Upper lobe of left lung (tissue), 6 donors: Measurements from ENCODE around the gene FBXL7. TPM values are rescaled to one million over a fixed set of nuclear protein-coding genes. Genes with fewer than 3 reads are reported as not detected.
A peak's percentile ranks its signal among the peaks of the same experiment; 100 is the strongest.

ENCODE experiments used
- ATAC-seq, 2 donors: fragments of 200-7000 bp; cut with Tn5 transposase; one replicate each; pipeline ENCODE4 v1.9.1; 2022; ENCODE audit warnings: mild to moderate bottlenecking in 2 of 2, moderate library complexity in 2 of 2; ENCODE audit not compliant: low FRiP score in 2 of 2
- DNase-seq, 2 donors: peaks; one replicate each; pipeline ENCODE4 v3.0.0-alpha.2; 2019 to 2020
- H3K27ac ChIP-seq, 4 donors: fragments of 200-600 bp; sonication (generic); one replicate each; pipeline ENCODE4 v1.5.1; 2016 to 2019
- H3K27me3 ChIP-seq, 4 donors: fragments of 200-600 bp; sonication (generic); one replicate each; pipeline ENCODE4 v1.5.1; 2017 to 2019
- H3K36me3 ChIP-seq, 4 donors: fragments of 200-600 bp; sonication (generic); one replicate each; pipeline ENCODE4 v1.5.1; 2016 to 2019
- H3K4me1 ChIP-seq, 4 donors: fragments of 200-600 bp; sonication (generic); one replicate each; pipeline ENCODE4 v1.5.1; 2018 to 2019
- H3K4me3 ChIP-seq, 4 donors: fragments of 200-600 bp; sonication (generic); one replicate each; pipeline ENCODE4 v1.5.1; 2017 to 2019; ENCODE audit warnings: mild to moderate bottlenecking in 2 of 4, moderate library complexity in 1 of 4
- H3K9me3 ChIP-seq, 4 donors: fragments of 200-600 bp; sonication (generic); one replicate each; pipeline ENCODE4 v1.5.1; 2018 to 2019
- CTCF ChIP-seq, 6 experiments: fragments of 450-650 bp in 4 of 6; fragments of 200-600 bp in 2 of 6; sonication (generic) in 2 of 6; IDR thresholded peaks; one replicate each; pipeline ENCODE4 v1.5.1; 2016 to 2019; ENCODE audit warnings: antibody characterized with exemption in 6 of 6
- EP300 ChIP-seq, 4 donors: sonication (generic); formaldehyde crosslinking; IDR thresholded peaks; one replicate each; pipeline ENCODE4 v1.5.1; 2017; ENCODE audit warnings: antibody characterized with exemption in 4 of 4, control low read depth in 2 of 4
- POLR2A ChIP-seq, 4 donors: fragments of 450-650 bp; IDR thresholded peaks; one replicate each; pipeline ENCODE4 v1.5.1; 2016 to 2017; ENCODE audit warnings: antibody characterized with exemption in 4 of 4, mild to moderate bottlenecking in 2 of 4
- POLR2AphosphoS5 ChIP-seq, 2 donors: sonication (generic); formaldehyde crosslinking; IDR thresholded peaks; one replicate each; pipeline ENCODE4 v1.5.1; 2017; ENCODE audit warnings: antibody characterized with exemption in 2 of 2
- WGBS, 2 donors: methylation state at CpG; one replicate each; pipeline ENCODE4 v1.1.5; 2017 to 2018; 5-methylcytosine and 5-hydroxymethylcytosine counted together
- total RNA-seq, 6 donors: library from RNA; depleted of rRNA in 4 of 6; stranded (reverse); fragments of >200 nt in 4 of 6; gene quantifications; one replicate each; pipeline versions ENCODE4 v1.1.0 to v1.2.1, GENCODE V29; 2016 to 2021
- donor health status: DM: no; HTN: no; CAD: no; lungs with moderate emphysema.
- donor health status: DM: no; HTN: yes; CAD: no; lungs with severe emphysema.

Gene FBXL7
- total RNA-seq, 6 donors from 2014 or later: 4.9 to 13.6 (median 6.9) TPM

- no peak for TF ChIP-seq POLR2A (IDR thresholded peaks at IDR 0.05)
- TF ChIP-seq POLR2AphosphoS5 (IDR thresholded peaks at IDR 0.05): no peak
- no peak for TF ChIP-seq CTCF (IDR thresholded peaks at IDR 0.05)
- no peak overlapping the region for H3K27ac ChIP-seq
- no peaks in the 10 kb centered on the region for H3K27me3 ChIP-seq
- no peaks in the 10 kb centered on the region for H3K36me3 ChIP-seq
- 44 to 61% methylated on average over 3 of the region's 3 CpGs for WGBS, 2 donors
- DNase-seq (no peak), ATAC-seq (no peak)
- H3K4me3 ChIP-seq: no peak overlapping the region
- H3K4me1 ChIP-seq: peaks cover 0 to 7% (median 0%) of the 10 kb centered on the region in 4 donors
- H3K9me3 ChIP-seq: no peaks in the 10 kb centered on the region
Measured at GRCh38 chr5:15496886-15497285, 3.1 kb upstream of the FBXL7 start.

- Histone ChIP-seq H3K4me1 (peaks cover 0 to 15% (median 3%) of the 10 kb centered on the region in 4 donors), H3K36me3 (no peaks in the 10 kb centered on the region), H3K27me3 (no peaks in the 10 kb centered on the region), H3K9me3 (no peaks in the 10 kb centered on the region), H3K4me3 (peak overlapping the region; percentile 67 to 74 (median 72)), H3K27ac (peak overlapping the region; percentile 79 to 89 (median 88))
- no peak for TF ChIP-seq POLR2A (IDR thresholded peaks at IDR 0.05)
- no peak for TF ChIP-seq EP300 (IDR thresholded peaks at IDR 0.05)
- peak in 1 of 6 experiments; percentile 10 for TF ChIP-seq CTCF (IDR thresholded peaks at IDR 0.05)
- peak in 1 of 2 donors; percentile 28 for TF ChIP-seq POLR2AphosphoS5 (IDR thresholded peaks at IDR 0.05)
- ATAC-seq (peak; percentile 66 to 78), DNase-seq (no peak)
- WGBS, 2 donors: 0% methylated on average over 18 of the region's 61 CpGs; no CpG with 5 or more reads in 1 of the 2 donors
Measured at GRCh38 chr5:15500325-15501001, 483 bp downstream of the FBXL7 start.

- peak; percentile 62 to 84 for ATAC-seq
- Histone ChIP-seq H3K4me1 (peaks cover 0 to 15% (median 3%) of the 10 kb centered on the region in 4 donors), H3K27me3 (no peaks in the 10 kb centered on the region), H3K27ac (peak overlapping the region; percentile 79 to 89 (median 88)), H3K36me3 (no peaks in the 10 kb centered on the region), H3K4me3 (peak overlapping the region; percentile 67 to 74 (median 72)), H3K9me3 (no peaks in the 10 kb centered on the region)
- TF ChIP-seq EP300 (IDR thresholded peaks at IDR 0.05) (no peak), POLR2A (IDR thresholded peaks at IDR 0.05) (no peak), POLR2AphosphoS5 (IDR thresholded peaks at IDR 0.05) (no peak), CTCF (IDR thresholded peaks at IDR 0.05) (no peak)
- DNase-seq: peak in 1 of 2 donors; percentile 36
- WGBS, 2 donors: 1 to 5% methylated on average over 12 to 15 of the region's 15 CpGs
Measured at GRCh38 chr5:15501091-15501791, 1.3 kb downstream of the FBXL7 start.

GRCh38 chr5:15502208-15502607 lies 2.2 kb downstream of the FBXL7 start:
- TF ChIP-seq CTCF (IDR thresholded peaks at IDR 0.05): no peak
- TF ChIP-seq POLR2A (IDR thresholded peaks at IDR 0.05): no peak
- no peak for TF ChIP-seq POLR2AphosphoS5 (IDR thresholded peaks at IDR 0.05)
- no peaks in the 10 kb centered on the region for H3K9me3 ChIP-seq
- WGBS, 2 donors: 26 to 36% methylated on average over 5 of the region's 5 CpGs
- no peaks in the 10 kb centered on the region for H3K36me3 ChIP-seq
- DNase-seq (no peak), ATAC-seq (peak in 1 of 2 donors; percentile 13)
- peak overlapping the region; percentile 79 to 89 (median 88) for H3K27ac ChIP-seq
- peak overlapping the region in 3 of 4 donors; percentile 71 to 74 (median 72) for H3K4me3 ChIP-seq
- no peaks in the 10 kb centered on the region for H3K27me3 ChIP-seq
- H3K4me1 ChIP-seq: peaks cover 0 to 15% (median 3%) of the 10 kb centered on the region in 4 donors
